ENCODE results near the gene FBH1. TPM values are rescaled to one million over a fixed set of nuclear protein-coding genes. Genes with fewer than 3 reads are reported as not detected.

The FBH1 gene
- total and polyA plus RNA-seq, 4 experiments from 2014 or later: 71.1 to 97.5 (median 83.6) TPM

- no peak for DNase-seq
- H3K4me3 ChIP-seq (ENCODE audit: low read length in 2 of 2): no peak overlapping the region
- no peaks in the 10 kb centered on the region for H3K9me3 ChIP-seq (ENCODE audit: control insufficient read depth in 1 of 2, low read length in 2 of 2)
- no peak overlapping the region for H3K27ac ChIP-seq (ENCODE audit: low read depth, low read length)
- Mint-ChIP-seq H3K9me3 (no peaks in the 10 kb centered on the region), H3K4me1 (no peaks in the 10 kb centered on the region), H3K27me3 (no peaks in the 10 kb centered on the region), H3K27ac (peak overlapping the region in 1 of 7 donors; percentile 29), H3K4me3 (no peak overlapping the region), H3K36me3 (peaks cover 71 to 86% of the 10 kb centered on the region in 2 donors)
- H3K27me3 ChIP-seq (ENCODE audit: insufficient read depth, low read length): no peaks in the 10 kb centered on the region
- no peaks in the 10 kb centered on the region for H3K4me1 ChIP-seq (ENCODE audit: insufficient read depth, low read length)
- POLR2A ChIA-PET (ENCODE audit: partially characterized antibody): no interaction called here
- intact Hi-C loops (cut with micrococcal nuclease): no loop called here
- CTCF ChIA-PET (ENCODE audit: partially characterized antibody): no interaction called here
- peaks cover 73% of the 10 kb centered on the region for H3K36me3 ChIP-seq (ENCODE audit: insufficient read depth, low read length)
Measured at GRCh38 chr10:5921746-5922145, 31.7 kb downstream of the FBH1 start.

GRCh38 chr10:5924889-5925288, 34.8 kb downstream of the FBH1 start:
- Mint-ChIP-seq H3K4me1 (no peaks in the 10 kb centered on the region), H3K9me3 (no peaks in the 10 kb centered on the region), H3K36me3 (peaks cover 75 to 86% of the 10 kb centered on the region in 2 donors), H3K27me3 (no peaks in the 10 kb centered on the region), H3K27ac (no peak overlapping the region), H3K4me3 (no peak overlapping the region)
- H3K27ac ChIP-seq (ENCODE audit: low read depth, low read length): no peak overlapping the region
- H3K9me3 ChIP-seq (ENCODE audit: control insufficient read depth in 1 of 2, low read length in 2 of 2): no peaks in the 10 kb centered on the region
- ChIA-PET CTCF (ENCODE audit: partially characterized antibody) (no interaction called here), POLR2A (ENCODE audit: partially characterized antibody) (no interaction called here)
- no peak overlapping the region for H3K4me3 ChIP-seq (ENCODE audit: low read length in 2 of 2)
- H3K27me3 ChIP-seq (ENCODE audit: insufficient read depth, low read length): no peaks in the 10 kb centered on the region
- intact Hi-C loops (cut with micrococcal nuclease): no loop called here
- H3K4me1 ChIP-seq (ENCODE audit: insufficient read depth, low read length): no peaks in the 10 kb centered on the region
- peaks cover 71% of the 10 kb centered on the region for H3K36me3 ChIP-seq (ENCODE audit: insufficient read depth, low read length)
- DNase-seq: no peak

GRCh38 chr10:5927306-5927705, 37.3 kb downstream of the FBH1 start:
- H3K27ac ChIP-seq (ENCODE audit: low read depth, low read length): no peak overlapping the region
- intact Hi-C loops (cut with micrococcal nuclease): no loop called here
- no peak overlapping the region for H3K4me3 ChIP-seq (ENCODE audit: low read length in 2 of 2)
- H3K4me3 Mint-ChIP-seq: no peak overlapping the region
- no peaks in the 10 kb centered on the region for H3K27me3 ChIP-seq (ENCODE audit: insufficient read depth, low read length)
- H3K9me3 Mint-ChIP-seq: no peaks in the 10 kb centered on the region
- CTCF ChIA-PET (ENCODE audit: partially characterized antibody): interaction anchor here (0.7 kb wide), 1 partner anchor 821 kb away, joined by 3 read pairs; no protein-coding TSS in a partner anchor
- no peak for DNase-seq
- H3K9me3 ChIP-seq (ENCODE audit: control insufficient read depth in 1 of 2, low read length in 2 of 2): no peaks in the 10 kb centered on the region
- no peaks in the 10 kb centered on the region for H3K4me1 ChIP-seq (ENCODE audit: insufficient read depth, low read length)
- H3K36me3 Mint-ChIP-seq: peaks cover 62 to 78% of the 10 kb centered on the region in 2 donors
- peak overlapping the region in 1 of 7 donors; percentile 37 for H3K27ac Mint-ChIP-seq
- H3K36me3 ChIP-seq (ENCODE audit: insufficient read depth, low read length): peaks cover 55% of the 10 kb centered on the region
- POLR2A ChIA-PET (ENCODE audit: partially characterized antibody): no interaction called here
- no peaks in the 10 kb centered on the region for H3K27me3 Mint-ChIP-seq
- H3K4me1 Mint-ChIP-seq: no peaks in the 10 kb centered on the region

- Histone ChIP-seq H3K27me3 (ENCODE audit: insufficient read depth, low read length) (no peaks in the 10 kb centered on the region), H3K4me1 (ENCODE audit: insufficient read depth, low read length) (no peaks in the 10 kb centered on the region), H3K4me3 (ENCODE audit: low read length in 2 of 2) (no peak overlapping the region), H3K27ac (ENCODE audit: low read depth, low read length) (no peak overlapping the region), H3K36me3 (ENCODE audit: insufficient read depth, low read length) (peaks cover 38% of the 10 kb centered on the region), H3K9me3 (ENCODE audit: control insufficient read depth in 1 of 2, low read length in 2 of 2) (no peaks in the 10 kb centered on the region)
- intact Hi-C loops (cut with micrococcal nuclease): no loop called here
- CTCF ChIA-PET (ENCODE audit: partially characterized antibody): no interaction called here
- Mint-ChIP-seq H3K4me1 (no peaks in the 10 kb centered on the region), H3K27ac (no peak overlapping the region), H3K4me3 (no peak overlapping the region), H3K36me3 (peaks cover 48 to 62% of the 10 kb centered on the region in 2 donors), H3K9me3 (no peaks in the 10 kb centered on the region), H3K27me3 (no peaks in the 10 kb centered on the region)
- POLR2A ChIA-PET (ENCODE audit: partially characterized antibody): interaction anchor here (0.6 kb wide), 1 partner anchor 167 kb away, joined by 3 read pairs; no protein-coding TSS in a partner anchor
- DNase-seq: no peak
Measured at GRCh38 chr10:5929442-5929841, 39.4 kb downstream of the FBH1 start.

GRCh38 chr10:5930272-5930671, 40.2 kb downstream of the FBH1 start:
- Mint-ChIP-seq H3K4me1 (no peaks in the 10 kb centered on the region), H3K36me3 (peaks cover 42 to 59% of the 10 kb centered on the region in 2 donors), H3K4me3 (no peak overlapping the region), H3K27me3 (no peaks in the 10 kb centered on the region), H3K27ac (peak overlapping the region in 1 of 7 donors; percentile 60), H3K9me3 (no peaks in the 10 kb centered on the region)
- POLR2A ChIA-PET (ENCODE audit: partially characterized antibody): no interaction called here
- no peaks in the 10 kb centered on the region for H3K4me1 ChIP-seq (ENCODE audit: insufficient read depth, low read length)
- H3K27me3 ChIP-seq (ENCODE audit: insufficient read depth, low read length): no peaks in the 10 kb centered on the region
- H3K27ac ChIP-seq (ENCODE audit: low read depth, low read length): no peak overlapping the region
- no peaks in the 10 kb centered on the region for H3K9me3 ChIP-seq (ENCODE audit: control insufficient read depth in 1 of 2, low read length in 2 of 2)
- no peak for DNase-seq
- no peak overlapping the region for H3K4me3 ChIP-seq (ENCODE audit: low read length in 2 of 2)
- intact Hi-C loops (cut with micrococcal nuclease): no loop called here
- H3K36me3 ChIP-seq (ENCODE audit: insufficient read depth, low read length): peaks cover 34% of the 10 kb centered on the region
- CTCF ChIA-PET (ENCODE audit: partially characterized antibody): no interaction called here

- Mint-ChIP-seq H3K4me1 (no peaks in the 10 kb centered on the region), H3K9me3 (no peaks in the 10 kb centered on the region), H3K4me3 (no peak overlapping the region), H3K27me3 (no peaks in the 10 kb centered on the region), H3K36me3 (peaks cover 43 to 58% of the 10 kb centered on the region in 2 donors), H3K27ac (no peak overlapping the region)
- Histone ChIP-seq H3K4me1 (ENCODE audit: insufficient read depth, low read length) (no peaks in the 10 kb centered on the region), H3K36me3 (ENCODE audit: insufficient read depth, low read length) (peaks cover 39% of the 10 kb centered on the region), H3K9me3 (ENCODE audit: control insufficient read depth in 1 of 2, low read length in 2 of 2) (no peaks in the 10 kb centered on the region), H3K27ac (ENCODE audit: low read depth, low read length) (no peak overlapping the region), H3K27me3 (ENCODE audit: insufficient read depth, low read length) (no peaks in the 10 kb centered on the region), H3K4me3 (ENCODE audit: low read length in 2 of 2) (no peak overlapping the region)
- intact Hi-C loops (cut with micrococcal nuclease): no loop called here
- ChIA-PET POLR2A (ENCODE audit: partially characterized antibody) (no interaction called here), CTCF (ENCODE audit: partially characterized antibody) (no interaction called here)
- DNase-seq: no peak
Measured at GRCh38 chr10:5932345-5932744, 42.3 kb downstream of the FBH1 start.

- ChIA-PET CTCF (ENCODE audit: partially characterized antibody) (no interaction called here), POLR2A (ENCODE audit: partially characterized antibody) (no interaction called here)
- no peaks in the 10 kb centered on the region for H3K9me3 Mint-ChIP-seq
- Histone ChIP-seq H3K4me1 (ENCODE audit: insufficient read depth, low read length) (no peaks in the 10 kb centered on the region), H3K27me3 (ENCODE audit: insufficient read depth, low read length) (no peaks in the 10 kb centered on the region), H3K4me3 (ENCODE audit: low read length in 2 of 2) (no peak overlapping the region), H3K36me3 (ENCODE audit: insufficient read depth, low read length) (peaks cover 36% of the 10 kb centered on the region), H3K27ac (ENCODE audit: low read depth, low read length) (no peak overlapping the region), H3K9me3 (ENCODE audit: control insufficient read depth in 1 of 2, low read length in 2 of 2) (no peaks in the 10 kb centered on the region)
- no peak overlapping the region for H3K4me3 Mint-ChIP-seq
- no peaks in the 10 kb centered on the region for H3K4me1 Mint-ChIP-seq
- H3K27ac Mint-ChIP-seq: no peak overlapping the region
- intact Hi-C loops (cut with micrococcal nuclease): no loop called here
- DNase-seq: no peak
- peaks cover 43 to 57% of the 10 kb centered on the region in 2 donors for H3K36me3 Mint-ChIP-seq
- no peaks in the 10 kb centered on the region for H3K27me3 Mint-ChIP-seq
Measured at GRCh38 chr10:5933909-5934546, 44.0 kb downstream of the FBH1 start.

Data from CD4-positive, alpha-beta memory T cell (primary cell).